ENCODE data around the gene DGCR8.

Gene DGCR8

GRCh38 chr22:20057596-20058268 is 22.3 kb upstream of the DGCR8 start:
- DNase-seq (ENCODE audit: extremely low read depth, low read depth), result no peak
- no peak for TF ChIP-seq CTCF (IDR thresholded peaks at IDR 0.05; ENCODE audit: low read depth, low read length)

DNA sequence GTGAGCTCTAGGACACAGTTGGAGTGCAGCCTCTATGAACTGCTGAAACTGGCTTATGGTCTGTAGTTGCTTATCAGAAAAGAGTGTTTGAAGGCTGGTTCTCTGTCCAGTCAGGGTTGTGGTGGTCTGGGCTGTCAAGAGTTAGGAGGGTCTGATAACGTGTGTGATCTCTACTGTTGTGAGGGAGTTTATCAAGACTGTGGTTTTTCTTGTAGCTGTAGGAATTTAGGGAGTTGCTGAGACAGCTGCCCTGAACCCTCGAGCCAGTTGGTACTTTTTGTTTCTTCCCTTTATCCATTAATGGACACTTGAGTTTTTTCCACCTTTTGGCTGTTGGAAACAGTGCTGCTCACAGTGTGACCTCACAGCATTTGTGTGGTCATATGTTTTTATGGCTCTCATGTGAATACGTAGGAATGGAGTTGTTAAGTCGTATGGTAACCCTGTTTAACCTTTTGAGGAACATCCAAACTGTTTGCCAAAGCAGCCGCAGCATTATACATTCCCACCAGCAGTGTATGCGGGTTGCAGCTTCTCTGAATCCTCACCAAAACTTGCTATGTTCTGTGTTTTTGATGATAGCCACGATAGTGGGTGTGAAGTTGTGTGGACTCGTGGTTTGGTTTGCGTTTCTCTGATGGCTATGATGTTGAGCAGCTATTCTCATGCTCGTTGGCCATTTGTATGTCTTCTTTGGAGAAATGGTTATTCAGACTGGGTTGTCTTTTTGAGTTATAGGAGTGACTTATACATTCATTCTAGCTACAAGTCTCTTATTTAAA is 20.9 kb upstream of the DGCR8 start:
- TF ChIP-seq CTCF (IDR thresholded peaks at IDR 0.05; ENCODE audit: low read depth, low read length), result no peak
- DNase-seq (ENCODE audit: extremely low read depth, low read depth), result no peak

DNA sequence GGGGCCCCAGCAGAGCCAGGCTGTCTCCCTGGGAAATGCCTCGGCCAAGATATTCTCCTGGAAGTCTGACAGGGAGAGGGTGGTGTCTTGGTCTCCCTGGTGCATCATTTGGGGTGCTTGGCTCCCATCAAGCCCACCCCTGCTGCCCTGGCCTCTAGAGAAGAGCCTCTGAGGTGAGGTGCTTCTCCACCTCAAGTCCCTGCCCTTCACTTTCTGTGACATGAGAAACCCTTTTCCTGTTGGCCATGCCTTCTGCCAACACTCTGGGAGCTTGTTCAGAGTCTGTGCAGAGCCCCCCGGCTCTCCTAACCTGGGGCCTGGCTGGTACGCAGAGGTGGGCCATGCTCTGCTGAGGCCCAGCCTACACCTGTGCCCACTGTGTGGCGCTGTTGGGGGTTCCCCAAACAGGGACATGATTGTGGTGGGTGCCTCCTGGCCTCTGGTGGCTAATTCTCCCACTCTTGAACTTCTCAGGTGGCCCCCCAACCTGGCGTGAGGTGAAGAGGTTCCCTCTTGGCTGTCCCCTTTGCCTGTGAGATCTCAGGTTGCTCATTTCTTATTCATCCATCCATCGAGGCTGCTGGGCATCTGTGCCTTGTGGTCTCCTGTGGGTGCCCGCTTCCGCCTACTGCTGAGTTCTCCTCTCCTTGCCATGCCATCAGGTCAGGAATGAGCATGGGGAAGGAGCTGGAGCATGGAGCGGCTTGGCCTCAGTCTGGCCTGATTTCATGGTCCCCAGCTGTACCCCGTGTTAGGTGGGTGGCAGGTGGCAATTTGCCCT is 19.2 kb upstream of the DGCR8 start:
- no peak for DNase-seq (ENCODE audit: extremely low read depth, low read depth)
- no peak for TF ChIP-seq CTCF (IDR thresholded peaks at IDR 0.05; ENCODE audit: low read depth, low read length)

DNA sequence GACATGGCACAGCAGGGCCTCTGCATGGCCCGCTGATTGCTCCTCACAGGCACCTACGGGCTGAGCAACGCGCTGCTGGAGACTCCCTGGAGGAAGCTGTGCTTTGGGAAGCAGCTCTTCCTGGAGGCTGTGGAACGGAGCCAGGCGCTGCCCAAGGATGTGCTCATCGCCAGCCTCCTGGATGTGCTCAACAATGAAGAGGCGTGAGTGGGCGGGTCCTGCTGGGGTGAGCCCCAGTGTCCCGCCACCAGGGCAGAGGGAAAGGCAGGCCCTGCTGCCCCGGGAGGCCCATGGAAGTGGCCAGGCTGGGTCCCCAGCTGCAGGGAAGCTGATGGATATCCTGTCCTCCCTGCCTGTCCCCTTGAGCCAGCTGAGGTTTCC is 18.6 kb upstream of the DGCR8 start:
- no peak for TF ChIP-seq CTCF (IDR thresholded peaks at IDR 0.05; ENCODE audit: low read depth, low read length)
- no peak for DNase-seq (ENCODE audit: extremely low read depth, low read depth)

GRCh38 chr22:20062043-20062765 is 17.8 kb upstream of the DGCR8 start:
- no peak for TF ChIP-seq CTCF (IDR thresholded peaks at IDR 0.05; ENCODE audit: low read depth, low read length)
- no peak for DNase-seq (ENCODE audit: extremely low read depth, low read depth)

DNA sequence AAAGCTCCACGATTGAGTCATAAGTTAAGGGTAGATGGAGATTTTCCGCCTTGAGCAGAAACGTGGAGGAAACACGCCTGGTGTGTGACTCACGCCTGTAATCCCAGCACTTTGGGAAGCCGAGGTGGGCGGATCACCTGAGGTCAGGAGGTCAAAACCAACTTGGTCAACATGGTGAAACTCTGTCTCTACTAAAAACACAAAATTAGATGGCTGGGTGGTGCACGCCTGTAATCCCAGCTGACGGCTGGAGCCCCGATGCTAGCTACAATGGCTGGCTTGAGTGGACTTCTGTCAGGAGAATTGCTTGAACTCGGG is 17.3 kb upstream of the DGCR8 start:
- DNase-seq (ENCODE audit: extremely low read depth, low read depth), result no peak
- no peak for TF ChIP-seq CTCF (IDR thresholded peaks at IDR 0.05; ENCODE audit: low read depth, low read length)
